NCI-H774 (cell line): ENCODE data around the gene GPX4.
"Not testable (repeated sequence)": the region's sequence is repeated elsewhere in the genome, so short reads cannot be mapped to it uniquely, and the experiment has no call there.

Experiments used
- DNase-seq: peaks from one replicate; lab custom pipeline; 2025; lab: John Stamatoyannopoulos, UW

GPX4 gene

DNA sequence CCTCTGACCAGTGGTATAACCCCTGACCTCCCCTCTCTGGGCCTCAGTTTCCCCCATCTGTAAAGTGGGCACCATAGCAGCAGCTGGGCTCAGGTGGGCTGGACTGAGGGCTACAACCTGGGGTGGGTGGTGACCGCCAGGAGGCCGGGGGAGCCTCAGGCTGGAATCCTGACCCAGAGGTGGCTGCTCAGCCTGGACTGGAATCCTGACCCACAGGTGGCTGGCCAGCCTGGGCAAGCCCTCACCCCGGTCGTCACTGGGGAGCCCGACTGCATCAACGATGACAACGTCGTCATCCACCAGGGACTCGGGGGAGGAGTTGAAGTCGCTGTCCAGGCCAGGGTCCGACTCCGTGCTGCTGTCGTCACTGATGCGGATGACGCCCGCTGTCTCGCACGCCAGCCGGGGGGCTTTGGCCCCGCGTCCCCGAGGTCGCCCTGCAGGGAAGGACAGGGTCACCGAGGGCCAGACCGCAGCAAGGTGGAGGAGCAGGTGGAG lies 10.2 kb downstream of the GPX4 start:
- DNase-seq, result no peak

DNA sequence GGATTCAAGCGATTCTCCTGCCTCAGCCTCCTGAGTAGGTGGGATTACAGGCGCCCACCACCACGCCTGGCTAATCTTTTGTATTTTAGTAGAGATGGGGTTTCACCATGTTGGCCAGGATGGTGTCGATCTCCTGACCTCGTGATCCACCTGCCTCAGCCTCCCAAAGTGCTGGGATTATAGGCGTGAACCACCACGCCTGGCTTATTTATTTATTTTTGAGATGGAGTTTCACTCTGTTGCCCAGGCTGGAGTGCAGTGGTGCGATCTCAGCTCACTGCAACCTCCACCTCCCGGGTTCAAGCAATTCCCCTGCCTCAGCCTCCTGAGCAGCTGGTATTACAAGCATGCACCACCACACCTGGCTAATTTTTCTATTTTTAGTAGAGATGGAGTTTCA lies 10.9 kb downstream of the GPX4 start:
- not testable (repeated sequence) for DNase-seq

DNA sequence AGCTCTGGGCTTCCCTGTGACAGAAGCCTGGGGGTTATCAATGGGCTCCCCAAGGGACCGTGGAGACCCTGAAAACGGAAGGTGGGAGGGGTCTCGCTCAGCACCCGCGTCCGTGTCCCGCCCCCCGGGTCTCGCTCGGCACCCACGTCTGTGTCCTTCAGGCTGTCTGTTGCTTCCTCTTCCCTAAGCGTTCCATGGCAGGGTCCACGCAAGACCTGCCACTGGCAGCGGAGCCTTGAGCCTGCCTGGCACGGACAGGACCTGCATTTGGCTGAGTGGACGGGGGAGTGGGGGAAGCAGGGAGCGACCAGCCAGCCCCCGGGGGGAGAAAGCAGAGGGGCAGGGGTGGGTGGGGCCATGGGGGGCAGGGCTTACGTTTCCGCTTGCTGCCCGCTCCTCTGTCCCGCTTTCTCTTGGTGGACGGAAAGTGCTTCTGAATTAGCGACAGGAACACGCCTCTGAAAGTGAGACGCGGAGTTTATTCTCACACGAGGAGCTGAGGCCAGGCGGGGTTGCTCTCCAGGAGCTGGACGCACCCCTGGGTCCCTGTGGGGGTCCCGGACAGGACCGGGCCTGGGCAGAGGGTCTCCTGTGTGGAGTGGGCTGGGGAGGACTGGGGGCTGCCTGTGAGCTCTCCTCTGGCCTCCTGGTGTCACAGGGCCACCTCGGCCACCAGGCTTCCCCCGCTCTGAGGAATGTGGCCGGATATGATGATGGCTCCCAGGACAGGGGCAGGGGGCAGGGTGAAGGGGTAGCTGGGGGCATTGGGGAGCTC lies 12.0 kb downstream of the GPX4 start:
- no peak for DNase-seq

DNA sequence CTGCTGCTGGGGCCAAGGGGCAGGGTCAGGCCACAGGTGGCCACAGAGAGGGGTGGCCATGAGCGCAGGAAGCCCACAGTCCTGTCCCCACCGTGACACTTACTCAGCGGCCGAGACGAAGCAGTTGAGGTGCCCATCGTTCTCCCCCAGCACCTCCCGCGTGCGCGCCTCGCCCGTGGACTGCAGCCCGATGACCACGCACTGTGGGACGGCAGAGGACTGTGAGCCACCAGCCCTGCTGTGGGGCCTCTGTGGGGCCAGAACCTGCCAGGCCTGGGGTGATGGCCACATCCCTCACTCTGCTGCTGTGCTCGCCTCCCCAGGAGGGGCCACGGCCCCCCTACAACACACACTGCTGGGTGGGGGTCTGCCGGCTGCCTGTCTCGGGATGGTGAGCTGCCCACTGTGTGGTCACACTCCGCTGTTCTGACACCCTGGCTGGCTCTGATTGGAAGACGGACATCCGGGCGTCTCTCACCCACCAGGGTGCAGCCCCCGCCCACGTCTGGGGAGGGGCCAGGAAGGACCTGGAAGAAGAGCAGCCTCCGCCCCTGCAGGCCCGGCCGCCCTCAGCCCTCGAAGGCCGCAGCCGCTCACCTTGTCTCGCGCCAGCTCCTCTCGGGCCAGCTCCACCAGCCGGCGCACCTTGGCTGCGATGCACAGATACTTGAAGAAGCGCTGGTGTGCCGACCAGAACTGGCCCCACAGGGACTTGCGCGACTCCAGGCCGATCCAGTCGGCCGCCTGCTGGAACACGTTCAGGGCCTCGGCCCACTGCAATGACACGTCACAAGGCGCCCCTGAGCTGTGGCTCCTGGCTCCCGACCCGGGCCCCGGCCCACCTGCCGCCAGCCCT lies 13.2 kb downstream of the GPX4 start:
- DNase-seq, result no peak

DNA sequence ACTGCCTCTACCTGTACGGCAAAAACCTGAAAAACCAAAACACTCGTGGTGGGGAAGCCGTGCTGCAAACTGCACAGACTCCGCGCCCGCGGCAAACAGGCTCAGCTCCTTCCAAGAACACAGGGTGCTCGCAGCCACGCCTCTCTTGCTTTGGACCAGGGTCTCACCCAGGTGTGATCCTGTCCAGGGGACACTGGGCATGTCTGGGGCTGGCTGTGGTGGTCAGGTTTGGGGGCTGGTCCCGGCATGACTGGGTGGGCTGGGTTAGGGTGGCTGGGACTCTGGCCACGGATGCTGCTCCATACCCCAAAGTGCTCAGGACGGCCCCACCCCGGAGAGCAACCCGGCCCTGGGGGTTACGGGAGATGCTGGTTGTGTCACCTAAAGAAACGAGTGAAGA lies 13.9 kb downstream of the GPX4 start:
- no peak for DNase-seq

DNA sequence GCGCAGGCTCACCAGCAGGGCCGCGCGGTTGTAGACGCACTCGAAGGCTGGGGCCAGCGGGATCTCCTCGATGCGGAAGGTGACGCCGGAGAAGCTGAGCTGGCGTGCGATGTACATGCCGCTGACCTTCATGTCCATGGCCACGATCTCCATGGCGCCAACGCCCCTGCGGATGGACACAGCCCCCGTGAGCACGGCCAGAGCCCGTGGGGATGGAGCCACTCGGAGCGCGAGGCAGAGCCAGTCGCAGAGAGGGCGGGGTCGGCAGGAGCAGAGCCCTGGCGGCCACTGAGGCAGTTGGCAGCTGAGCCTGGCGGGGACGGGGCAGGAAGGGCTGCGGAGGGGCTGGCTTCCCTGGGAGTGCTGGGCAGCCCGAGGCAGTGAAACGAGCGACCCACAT lies 15.2 kb downstream of the GPX4 start:
- no peak for DNase-seq

DNA sequence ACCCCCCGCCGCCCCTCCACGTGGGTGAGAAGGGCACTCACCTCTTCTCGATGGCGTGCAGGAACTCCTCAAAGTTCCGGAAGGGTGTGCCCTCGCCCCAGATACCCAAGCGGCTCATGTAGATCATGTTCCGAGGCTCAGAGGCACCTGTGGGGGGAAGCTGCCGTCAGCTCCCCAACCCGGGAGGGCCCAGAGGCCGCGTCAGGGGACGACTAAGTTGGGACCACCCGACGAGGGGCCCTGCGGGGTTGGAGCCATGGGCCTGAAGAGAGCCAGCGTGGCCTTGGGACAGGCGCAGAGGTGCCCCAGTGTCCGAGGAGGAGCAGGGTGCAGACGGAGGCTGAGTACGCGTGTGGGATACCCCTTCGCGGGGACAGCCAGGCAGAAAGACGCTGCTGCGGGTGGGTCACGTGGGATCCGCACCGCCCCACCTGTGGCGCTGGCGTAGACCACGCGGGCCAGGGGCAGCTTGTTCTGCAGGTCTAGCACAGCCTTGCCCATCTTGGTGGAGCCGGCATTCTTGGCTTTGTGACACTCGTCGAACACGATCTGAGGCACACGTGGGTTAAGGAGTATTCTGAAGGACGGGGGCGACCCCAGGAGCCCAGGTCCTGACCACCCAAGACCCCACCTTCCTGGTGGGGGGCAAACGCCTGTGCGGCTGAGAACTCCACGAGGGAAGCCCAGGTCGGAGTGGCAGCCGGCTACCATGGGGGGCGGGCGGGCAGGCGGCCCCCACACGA lies 15.9 kb downstream of the GPX4 start:
- no peak for DNase-seq

DNA sequence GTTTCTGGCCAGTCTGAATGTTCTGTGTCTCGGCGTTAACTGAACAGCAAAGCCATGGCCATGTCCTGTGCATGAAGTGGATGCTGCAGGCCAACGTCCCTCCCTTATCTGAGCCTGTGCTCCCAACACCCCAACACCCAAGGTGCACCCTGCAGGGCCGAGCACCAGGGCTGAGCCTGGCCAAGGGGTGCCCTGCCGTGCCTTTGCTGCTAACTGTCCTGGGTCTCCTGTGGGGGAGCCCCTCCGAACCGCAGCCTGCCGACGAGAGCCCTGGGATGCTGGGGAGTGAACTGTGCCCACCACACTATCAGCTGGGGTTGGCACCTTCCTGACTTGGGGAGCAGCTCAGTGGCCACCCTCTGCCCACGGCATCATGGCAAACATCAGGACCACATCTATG lies 17.6 kb downstream of the GPX4 start:
- no peak for DNase-seq

DNA sequence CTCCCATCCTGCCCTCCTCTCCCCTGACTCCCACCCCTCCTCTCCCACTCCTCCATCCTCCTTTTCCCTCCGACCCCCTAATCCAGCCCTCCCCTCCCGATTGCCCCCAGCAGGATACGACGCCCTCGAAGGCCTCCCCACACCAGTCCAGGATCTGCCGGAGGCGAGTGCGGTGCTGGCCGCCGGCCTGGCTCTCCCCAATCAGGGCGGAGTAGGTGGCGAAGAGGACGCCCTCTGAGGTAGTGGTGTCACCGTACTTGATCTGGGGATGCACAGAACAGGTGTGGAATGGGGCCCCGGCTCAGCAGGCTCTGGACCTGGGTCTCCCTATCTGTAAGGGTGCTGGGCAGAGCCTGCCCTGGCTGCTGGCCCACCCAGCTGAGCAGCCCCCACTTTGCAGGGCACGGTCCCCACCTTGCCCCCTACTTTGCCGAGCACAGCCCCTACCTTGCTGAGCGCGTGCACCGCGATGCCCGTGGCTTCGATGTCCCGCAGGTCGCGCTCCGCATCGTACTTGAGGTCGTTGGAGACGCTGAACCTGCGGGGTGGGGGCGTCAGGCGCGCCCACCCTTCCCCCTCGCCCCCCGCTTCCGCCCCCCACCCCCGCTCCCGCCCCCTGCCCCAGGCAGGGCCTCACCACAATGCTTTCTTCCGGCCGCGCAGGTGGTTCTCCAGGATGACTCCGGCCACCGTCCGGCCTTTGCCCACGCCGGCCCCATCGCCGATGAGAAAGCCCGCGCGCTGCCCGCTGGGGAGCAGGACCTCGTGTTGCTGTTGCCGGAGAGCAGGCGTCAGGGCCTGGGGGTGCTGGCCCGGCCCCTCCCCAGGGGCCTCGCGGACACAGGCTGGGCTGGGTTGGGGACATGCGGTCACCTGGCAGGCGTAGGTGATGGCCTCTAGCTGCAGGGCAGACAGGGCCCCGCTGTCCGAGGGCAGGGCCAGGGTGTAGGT lies 18.5 kb downstream of the GPX4 start:
- no peak for DNase-seq

DNA sequence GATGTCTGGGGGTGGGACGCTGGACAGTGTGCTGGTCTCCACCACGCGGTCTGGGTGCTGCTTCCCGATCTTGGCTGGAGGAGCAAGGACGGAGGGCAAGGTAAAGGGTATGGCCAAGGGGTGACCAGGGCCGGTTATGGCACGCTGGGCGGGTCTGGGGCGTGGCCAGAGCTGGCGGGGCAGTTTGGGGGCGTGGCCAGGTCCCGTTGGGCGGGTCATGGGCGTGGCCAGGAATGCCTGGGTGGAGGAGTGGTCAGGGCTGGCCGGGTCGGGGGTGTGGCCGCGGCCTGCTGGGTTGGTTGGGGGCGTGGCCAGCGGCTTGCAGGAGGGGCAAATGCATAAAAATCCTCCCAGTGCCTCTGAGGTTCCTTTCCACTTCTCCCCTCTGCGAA lies 19.2 kb downstream of the GPX4 start:
- DNase-seq, result peak; percentile 12

DNA sequence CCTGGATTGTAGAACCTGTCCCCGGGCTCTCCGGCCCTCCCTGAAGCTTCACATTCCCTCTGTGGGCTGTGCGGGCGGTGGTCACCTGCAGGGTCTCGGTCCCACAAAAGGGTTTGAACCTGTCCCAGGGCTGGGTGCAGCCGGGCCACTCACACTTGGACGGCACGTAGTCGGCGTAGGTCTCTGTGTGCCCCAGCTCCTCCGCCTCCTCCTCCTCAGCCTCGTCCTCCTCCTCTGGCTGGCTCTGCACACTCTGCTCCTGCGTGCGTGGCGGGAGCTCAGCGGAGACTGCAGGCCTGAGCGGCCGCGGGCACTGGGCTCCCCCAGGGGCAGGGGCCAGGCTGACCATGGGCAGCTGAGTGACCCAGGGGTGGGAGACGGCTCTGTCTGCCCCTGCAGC lies 19.6 kb downstream of the GPX4 start:
- DNase-seq, result no peak

DNA sequence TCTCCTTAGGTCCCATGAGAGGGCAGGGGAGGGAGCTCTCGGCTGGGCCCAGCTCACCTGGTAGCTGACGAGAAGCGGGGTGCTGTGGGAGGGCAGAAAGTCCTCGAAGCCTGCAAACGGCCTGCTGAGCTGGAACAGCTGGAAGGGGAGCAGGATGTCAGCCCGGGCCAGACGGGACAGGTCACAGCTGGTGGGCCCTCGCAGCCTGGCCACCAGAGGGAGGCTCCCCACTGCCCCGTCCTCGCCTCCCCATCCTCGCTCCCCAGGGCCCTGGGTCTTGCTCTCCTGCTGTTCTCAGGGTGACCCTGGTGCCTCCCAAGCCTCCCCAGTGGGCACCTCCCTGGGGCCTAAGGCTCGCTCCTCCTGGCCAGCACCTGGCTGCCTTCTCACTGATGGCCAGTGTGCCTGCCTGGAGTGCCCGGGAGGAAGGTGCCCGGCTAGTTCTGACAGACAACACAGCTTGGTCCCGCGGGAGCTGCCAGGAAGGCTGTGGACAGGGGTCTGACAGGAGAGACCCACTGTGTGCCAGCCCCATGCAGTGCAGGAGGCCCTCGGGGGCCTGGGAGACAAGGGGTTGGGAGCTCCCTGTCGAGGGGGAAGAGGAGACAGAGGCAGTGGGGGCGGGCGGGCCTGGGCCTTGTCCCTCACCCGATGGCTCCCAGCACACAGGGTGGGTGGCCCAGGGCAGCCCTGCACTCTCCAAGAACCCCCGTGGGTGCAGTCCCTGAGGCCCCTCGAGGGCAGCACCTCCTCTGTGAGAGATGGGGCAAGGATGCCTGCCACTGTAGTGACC lies 20.3 kb downstream of the GPX4 start:
- DNase-seq, result no peak

DNA sequence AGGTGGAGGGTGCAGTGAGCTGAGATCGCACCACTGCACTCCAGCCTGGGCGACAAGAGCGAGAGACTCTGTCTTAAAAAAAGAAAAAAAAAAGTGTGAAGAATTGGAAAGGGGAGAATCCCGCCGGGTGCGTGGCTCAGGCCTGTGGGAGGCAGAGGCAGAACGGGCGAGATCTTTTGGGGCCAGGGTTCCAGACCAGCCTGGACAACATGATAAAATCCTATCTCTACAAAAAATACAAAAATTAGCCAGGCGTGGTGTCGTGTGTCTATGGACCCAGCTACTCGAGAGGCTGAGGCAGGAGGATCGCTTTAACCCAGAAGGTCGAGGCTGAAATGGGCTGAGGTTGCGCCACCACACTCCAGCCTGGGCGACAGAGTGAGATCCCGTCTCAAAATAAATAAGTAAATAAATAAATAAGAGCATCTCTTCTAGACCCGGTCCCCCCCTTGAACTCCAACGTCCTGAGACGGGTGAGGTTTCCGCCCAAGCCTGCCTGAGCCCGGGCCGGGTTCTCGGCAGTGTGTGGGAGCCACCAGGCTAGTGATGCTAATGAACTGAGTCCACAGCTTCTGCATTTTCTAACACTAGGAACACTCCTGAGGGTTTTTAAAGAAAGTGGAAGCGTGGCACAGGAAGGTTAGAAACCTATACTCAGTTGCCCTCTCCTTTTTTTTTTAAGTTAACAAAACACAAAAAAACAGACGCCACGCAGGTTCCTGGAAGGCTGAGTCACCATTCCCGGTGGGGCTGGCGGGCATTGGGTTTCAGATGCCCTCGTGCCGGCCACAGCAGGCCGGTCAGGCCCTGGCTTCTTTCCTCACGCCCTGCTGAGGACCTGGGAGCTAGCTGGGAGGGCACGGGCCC lies 22.0 kb downstream of the GPX4 start:
- no peak for DNase-seq

DNA sequence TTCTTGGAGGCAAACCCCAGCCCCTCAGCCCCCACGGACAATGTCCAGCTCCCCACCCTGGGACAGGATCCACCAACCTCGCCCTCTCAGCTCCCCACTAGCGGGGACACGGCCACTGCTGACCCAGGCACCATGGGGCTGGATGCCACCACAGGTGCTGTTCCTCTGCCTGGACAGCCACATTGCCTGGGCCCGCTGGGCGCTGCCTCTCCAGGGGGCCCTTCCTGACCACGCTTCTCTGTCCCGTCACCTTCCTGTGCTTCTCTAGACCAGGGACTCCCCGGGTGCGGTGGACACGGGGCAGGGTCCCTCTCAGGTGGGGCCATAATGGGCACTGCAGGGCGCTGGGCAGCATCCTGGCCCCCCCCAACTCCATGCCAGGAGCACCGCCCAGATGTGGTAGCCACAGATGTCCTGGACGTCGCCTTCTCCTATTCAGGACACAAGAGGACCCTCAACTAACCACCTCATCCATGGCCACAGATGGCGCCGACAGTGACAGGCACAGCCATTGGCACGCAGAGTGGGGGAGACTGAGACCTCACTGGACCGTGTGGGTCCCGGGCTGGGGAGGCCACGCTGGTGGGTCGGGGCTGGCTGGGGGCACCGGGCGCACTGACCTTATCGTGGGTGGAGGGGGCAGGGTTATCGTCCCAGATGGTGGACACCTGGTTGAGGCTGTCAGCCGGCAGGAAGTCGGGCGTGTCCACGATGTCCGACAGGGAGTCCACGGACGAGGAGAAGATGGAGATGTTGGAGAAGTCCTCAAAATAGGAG lies 23.4 kb downstream of the GPX4 start:
- DNase-seq, result no peak

DNA sequence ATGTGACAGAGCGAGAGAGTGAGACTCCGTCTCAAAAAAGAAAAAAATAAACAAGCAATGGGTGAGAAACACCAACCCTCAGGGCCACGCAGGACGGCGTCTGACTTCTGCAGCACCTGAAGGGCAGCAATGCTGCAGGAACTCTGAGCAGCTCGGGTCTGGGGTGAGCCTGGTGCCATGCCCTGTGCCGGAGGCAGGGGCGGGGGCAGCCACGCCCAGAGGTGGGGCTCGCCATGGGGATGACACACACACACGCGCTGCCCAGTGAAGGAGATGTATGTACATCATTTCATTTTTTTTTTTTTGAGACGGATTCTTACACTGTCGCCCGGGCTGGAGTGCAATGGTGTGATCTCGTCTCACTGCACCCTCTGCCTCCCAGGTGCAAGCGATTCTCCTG lies 24.3 kb downstream of the GPX4 start:
- no peak for DNase-seq

DNA sequence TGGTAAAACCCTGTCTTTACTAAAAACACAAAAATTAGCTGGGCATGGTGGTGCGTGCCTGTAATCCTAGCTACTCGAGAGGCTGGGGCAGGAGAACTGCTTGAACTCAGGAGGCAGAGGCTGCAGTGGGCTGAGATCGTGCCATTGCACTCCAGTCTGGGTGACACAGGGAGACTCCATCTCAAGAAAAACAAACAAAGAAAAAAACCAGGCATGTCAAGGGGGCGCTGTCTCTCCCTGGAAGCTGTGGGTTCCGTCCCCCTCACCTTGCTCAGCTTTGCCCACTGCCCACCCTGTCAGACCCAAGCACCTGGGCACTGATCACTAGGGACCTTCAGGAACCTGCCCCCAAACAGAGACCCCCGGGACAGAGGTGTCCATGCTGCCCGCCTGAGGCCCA lies 25.3 kb downstream of the GPX4 start:
- DNase-seq, result not testable (repeated sequence)

DNA sequence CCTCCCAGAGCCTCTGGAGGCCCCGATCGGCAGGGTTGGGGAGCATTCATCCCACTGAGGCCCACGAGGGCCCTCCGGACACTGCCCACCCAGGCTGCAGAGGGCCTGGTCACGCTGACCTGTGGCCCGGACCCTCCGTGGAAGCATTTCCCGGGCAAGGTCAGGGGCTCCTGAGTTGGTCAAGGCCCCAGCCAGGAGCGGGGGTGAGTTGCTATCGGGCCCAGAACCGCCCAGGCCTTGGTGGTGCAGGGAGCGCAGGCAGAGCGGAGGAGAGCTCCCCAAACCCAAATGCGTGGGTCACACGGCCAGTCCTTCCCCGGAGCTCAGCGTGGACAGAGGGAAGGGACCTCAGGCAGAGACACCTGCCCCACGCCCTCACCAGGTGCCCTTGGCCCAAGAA lies 25.7 kb downstream of the GPX4 start:
- no peak for DNase-seq

DNA sequence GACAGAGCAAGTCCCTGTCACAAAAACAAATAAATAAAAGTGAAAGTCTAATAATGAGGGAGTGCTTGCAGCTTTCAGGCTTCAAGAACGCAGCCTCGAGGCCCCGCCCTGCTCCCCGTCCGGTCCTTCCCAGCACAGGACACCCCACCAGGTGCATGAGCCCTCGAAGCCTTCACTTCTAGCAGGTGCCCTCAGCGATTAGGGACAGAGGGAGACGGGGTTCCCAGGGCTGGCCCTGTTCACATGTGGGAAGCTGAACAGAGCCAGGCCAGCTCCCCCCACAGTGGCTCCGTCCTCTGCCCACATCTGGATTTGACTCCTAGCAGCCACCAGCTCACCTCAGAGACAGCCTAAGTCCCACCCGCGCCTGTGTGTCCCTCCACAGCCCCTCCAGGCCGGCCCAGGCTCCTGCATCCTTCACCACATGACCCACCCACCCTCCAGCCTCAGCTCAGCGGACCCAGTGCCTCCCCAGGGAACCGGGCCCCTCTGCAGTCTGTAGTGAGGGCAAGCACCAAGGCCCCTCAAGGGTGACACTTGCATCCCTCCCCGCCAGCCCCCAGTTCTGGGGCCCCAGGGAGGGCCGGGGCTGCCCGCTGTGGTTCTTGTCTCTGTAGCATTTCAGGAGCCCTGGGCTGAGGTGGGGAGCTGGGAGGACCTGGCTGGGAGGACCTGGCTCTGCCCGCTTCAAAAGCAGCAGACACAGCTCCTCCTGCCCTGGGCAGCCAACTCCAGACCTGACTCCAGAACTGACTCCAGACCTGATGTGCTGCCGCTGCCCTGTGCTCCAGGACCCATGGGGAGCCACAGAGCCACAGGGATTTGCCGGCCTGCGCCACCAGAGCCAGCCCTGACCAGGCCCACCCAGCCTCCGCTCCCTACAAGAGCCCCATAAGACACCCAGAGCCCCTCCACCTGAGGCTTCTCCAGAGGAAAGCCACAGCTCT lies 27.2 kb downstream of the GPX4 start:
- DNase-seq, result no peak
